Measurements from ENCODE around the gene ABCB4. TPM values are rescaled to one million over a fixed set of nuclear protein-coding genes. Genes with fewer than 3 reads are reported as not detected.

Gene ABCB4
- total RNA-seq, 4 donors from 2014 or later, result 0.38 to 0.76 TPM; not detected in 2

GRCh38 chr7:87359366-87359765 is 116.1 kb downstream of the ABCB4 start:
- Histone ChIP-seq H3K27ac (no peak overlapping the region), H3K4me3 (no peak overlapping the region), H3K27me3 (no peaks in the 10 kb centered on the region), H3K9me3 (peaks cover 0 to 7% (median 0%) of the 10 kb centered on the region in 3 donors), H3K4me1 (peaks cover 0 to 13% (median 0%) of the 10 kb centered on the region in 3 donors), H3K36me3 (peaks cover 0 to 73% (median 4%) of the 10 kb centered on the region in 3 donors)
- intact Hi-C loops (cut with DNase I), result no loop called here
- no peak for DNase-seq
- WGBS, 2 donors, result 33% methylated on average over 2 of the region's 2 CpGs
- TF ChIP-seq CTCF (IDR thresholded peaks at IDR 0.05), result no peak
- TF ChIP-seq POLR2A (IDR thresholded peaks at IDR 0.05), result no peak

DNA sequence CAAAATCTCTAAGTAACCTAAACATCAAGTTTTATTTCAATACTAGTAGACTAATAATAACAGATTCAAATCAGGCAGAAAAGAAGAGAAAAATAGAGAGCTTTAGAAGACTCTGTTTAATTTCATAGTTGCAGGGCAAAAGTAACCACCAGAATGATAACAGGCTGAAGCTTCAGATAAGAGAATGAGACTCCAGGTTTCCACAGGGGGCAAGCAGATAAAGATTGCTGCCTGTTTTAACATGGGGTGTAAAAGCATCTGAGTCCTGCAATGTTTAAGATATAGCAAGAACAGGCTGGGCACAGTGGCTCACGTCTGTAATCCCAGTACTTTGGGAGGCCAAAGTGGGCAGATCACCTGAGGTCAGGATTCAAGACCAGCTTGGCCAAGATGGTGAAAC is 119.0 kb downstream of the ABCB4 start:
- peaks cover 4 to 81% (median 16%) of the 10 kb centered on the region in 3 donors for H3K36me3 ChIP-seq
- H3K27me3 ChIP-seq, result no peaks in the 10 kb centered on the region
- H3K27ac ChIP-seq, result no peak overlapping the region
- TF ChIP-seq CTCF (IDR thresholded peaks at IDR 0.05) (no peak), POLR2A (IDR thresholded peaks at IDR 0.05) (no peak)
- peaks cover 0 to 21% (median 0%) of the 10 kb centered on the region in 3 donors for H3K9me3 ChIP-seq
- H3K4me3 ChIP-seq, result no peak overlapping the region
- H3K4me1 ChIP-seq, result peaks cover 0 to 13% (median 0%) of the 10 kb centered on the region in 3 donors
- WGBS, 2 donors, result 86 to 100% methylated on average over 1 of the region's 1 CpG
- no peak for DNase-seq
- intact Hi-C loops (cut with DNase I), result no loop called here

GRCh38 chr7:87354749-87355148 is 120.7 kb downstream of the ABCB4 start:
- H3K27ac ChIP-seq, result no peak overlapping the region
- no peak overlapping the region for H3K4me3 ChIP-seq
- peaks cover 4 to 83% (median 28%) of the 10 kb centered on the region in 3 donors for H3K36me3 ChIP-seq
- 93 to 94% methylated on average over 3 of the region's 3 CpGs for WGBS, 2 donors
- no peak for DNase-seq
- intact Hi-C loops (cut with DNase I), result no loop called here
- H3K4me1 ChIP-seq, result peaks cover 0 to 12% (median 0%) of the 10 kb centered on the region in 3 donors
- no peak for TF ChIP-seq CTCF (IDR thresholded peaks at IDR 0.05)
- no peak for TF ChIP-seq POLR2A (IDR thresholded peaks at IDR 0.05)
- H3K9me3 ChIP-seq, result peaks cover 0 to 21% (median 0%) of the 10 kb centered on the region in 3 donors
- H3K27me3 ChIP-seq, result no peaks in the 10 kb centered on the region

Other genes with a start within 250 kb of the ABCB4 start
- gene CROT, start 130.0 kb downstream of the ABCB4 start, total RNA-seq, result 10 to 100 TPM; 34.5 to 42.2 (median 36.1) TPM
- gene ABCB1, start 125.2 kb upstream of the ABCB4 start, total RNA-seq, result 10 to 100 TPM in 1 of 4 donors, 1 to 10 TPM in 2, under 1 TPM in 1; 0.91 to 15.4 (median 3.1) TPM
- gene RUNDC3B, start 152.7 kb upstream of the ABCB4 start, total RNA-seq, result 1 to 10 TPM in 2 of 4 donors, under 1 TPM in 2; 0.11 to 4.4 (median 1.1) TPM